Stimulated activated CD4-positive, alpha-beta T cell treated with anti-CD3 and anti-CD28 coated beads, Interleukin-1b, Interleukin-23, amount 100 ng/mL, for 24 hours (primary cell): ENCODE results near the gene CCDC136.
A peak's percentile ranks its signal among the peaks of the same experiment; 100 is the strongest.

Experiments
- DNase-seq, 4 experiments: peaks; one replicate each; pipeline ENCODE4 v3.0.0-alpha.2; 2020; ENCODE audit warnings: low read depth in 4 of 4, low spot score in 1 of 4

CCDC136 gene

DNA sequence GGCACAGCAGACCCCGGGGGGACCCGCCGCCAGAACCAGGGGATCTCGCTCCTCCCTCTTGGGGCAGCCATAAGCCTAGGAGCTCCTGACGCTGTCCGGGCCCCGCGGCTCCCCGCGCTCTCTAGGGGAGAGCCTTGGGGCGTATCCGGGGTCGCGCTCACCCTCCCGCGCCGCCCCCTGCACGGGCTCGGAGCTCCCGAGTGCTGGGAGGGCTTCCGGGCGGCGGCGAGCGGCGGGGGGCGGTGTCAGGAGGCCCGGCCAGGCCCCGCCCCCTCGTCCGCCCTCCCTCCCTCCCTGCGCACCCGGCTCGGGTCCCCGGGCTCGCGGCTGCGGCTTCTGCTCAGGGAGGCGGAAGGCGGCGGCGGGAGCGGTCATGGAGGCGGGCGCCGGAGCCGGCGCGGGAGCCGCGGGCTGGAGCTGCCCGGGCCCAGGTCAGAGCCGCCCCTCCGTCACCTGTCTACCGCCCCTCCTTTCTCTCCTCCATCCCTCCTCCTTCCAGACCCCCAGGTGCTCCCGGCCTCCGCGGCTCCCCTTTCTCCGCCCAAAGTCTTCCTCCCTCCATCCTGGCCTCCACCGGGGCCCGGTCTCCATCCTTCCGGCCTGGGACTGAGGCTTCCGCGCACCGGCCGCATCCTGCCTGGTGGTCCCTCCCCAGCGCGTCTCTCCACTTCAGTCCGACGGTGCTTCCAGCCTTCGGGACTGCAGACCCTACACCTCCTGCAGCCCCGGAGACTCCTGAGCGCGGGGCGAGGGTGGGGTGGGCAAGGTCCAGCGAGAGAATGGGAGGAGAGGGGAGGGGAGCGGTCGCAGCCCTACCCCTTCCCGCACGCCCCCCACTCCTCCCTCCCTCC lies at the start of gene CCDC136:
Gene CCDC136 (plus strand): TSS at position 848 of the 851 bp plus-strand sequence. CDS start 444 bp downstream, outside the sequence.
- DNase-seq: peak; percentile 55 to 77 (median 60)

DNA sequence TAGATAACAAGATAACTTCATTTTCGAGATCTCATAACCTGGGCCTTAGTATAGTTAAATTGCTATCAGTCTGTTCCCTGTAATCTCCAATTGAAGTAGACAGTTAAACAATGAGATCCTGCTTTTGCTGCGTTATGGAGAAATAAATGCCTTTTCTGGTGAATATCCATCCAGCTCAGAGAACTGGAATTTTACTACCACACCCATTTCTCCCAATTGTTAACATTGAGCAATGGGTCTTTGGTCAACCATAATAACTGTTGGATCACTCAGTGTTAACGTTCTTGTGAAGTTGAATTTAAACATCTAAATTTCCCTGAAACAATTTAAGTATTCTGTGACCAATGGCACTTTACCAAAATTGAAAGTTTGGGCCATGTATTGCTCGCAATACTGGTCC lies 49.6 kb upstream of the CCDC136 start:
- no peak for DNase-seq

DNA sequence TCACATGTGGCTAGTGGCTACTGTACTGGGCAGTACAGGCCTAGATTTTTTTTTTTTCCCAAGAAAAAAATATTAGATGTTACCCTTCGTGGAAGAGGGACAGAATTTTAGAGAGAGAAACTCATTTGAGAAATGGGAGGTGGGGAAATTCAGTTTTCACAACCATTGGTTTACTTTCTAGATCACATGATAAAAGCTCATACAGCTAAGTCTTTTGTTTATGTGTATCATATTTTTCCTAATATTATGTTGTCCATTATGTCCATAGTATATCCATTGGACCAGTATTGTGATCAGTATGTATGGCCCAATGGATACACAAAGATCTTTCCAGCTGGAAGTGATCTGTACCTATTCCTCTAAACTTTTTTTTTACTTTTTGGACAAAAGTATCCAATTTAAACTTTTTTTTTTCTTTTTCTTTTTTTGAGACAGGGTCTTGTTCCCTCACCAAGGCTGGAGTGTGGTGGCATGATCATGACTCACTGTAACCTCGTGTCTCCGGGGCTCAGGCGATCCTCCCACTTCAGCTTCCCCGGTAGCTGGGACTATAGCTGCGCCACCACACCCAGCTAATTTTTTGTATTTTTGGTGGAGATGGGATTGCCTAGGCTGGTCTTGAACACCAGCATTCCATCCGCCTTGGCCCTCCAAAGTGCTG lies 48.5 kb upstream of the CCDC136 start:
- no peak for DNase-seq

DNA sequence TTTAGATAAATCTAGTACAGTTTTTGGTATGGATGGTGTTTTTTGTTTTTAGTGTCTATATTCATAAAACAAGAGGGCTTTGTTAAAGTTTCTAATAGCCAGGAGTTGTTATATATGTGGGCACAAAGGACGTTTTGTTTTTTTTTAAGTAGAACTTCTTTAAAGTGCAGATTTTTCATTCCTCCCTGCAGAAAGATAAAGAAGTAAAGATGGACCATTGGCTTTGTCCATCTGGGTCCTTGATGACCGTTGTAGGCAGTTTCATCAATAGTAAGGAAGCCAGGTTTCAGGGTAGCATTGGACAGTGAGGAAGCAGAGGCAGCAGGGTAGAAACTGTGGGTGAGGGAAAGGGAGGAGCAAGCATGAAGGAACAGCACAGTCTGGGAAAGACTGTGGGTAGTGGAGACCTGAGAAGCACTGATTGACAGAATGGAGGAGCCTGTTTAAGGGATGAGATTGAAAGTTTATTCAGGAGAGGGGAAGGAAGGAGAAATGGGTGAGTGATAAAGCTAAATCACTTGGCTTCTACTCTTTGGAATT lies 47.3 kb upstream of the CCDC136 start:
- DNase-seq: no peak

DNA sequence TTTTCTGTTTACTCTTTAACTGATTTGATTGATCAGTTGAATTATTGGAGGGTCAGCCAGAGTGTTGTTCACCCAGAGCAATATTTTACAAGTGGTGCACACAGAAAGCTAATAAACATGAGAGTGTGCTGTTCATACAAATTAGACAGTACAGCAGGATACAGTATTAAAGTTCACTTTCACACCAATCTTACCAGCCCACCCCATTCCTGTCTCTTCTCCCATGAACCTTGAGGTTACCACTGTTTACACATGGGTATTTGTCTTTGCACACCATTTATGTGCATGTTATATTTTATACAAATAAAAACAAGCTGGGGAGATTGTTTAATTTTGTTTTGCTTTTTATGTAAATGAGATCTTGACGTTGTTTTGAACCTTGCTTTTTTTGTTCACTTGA lies 46.1 kb upstream of the CCDC136 start:
- no peak for DNase-seq

DNA sequence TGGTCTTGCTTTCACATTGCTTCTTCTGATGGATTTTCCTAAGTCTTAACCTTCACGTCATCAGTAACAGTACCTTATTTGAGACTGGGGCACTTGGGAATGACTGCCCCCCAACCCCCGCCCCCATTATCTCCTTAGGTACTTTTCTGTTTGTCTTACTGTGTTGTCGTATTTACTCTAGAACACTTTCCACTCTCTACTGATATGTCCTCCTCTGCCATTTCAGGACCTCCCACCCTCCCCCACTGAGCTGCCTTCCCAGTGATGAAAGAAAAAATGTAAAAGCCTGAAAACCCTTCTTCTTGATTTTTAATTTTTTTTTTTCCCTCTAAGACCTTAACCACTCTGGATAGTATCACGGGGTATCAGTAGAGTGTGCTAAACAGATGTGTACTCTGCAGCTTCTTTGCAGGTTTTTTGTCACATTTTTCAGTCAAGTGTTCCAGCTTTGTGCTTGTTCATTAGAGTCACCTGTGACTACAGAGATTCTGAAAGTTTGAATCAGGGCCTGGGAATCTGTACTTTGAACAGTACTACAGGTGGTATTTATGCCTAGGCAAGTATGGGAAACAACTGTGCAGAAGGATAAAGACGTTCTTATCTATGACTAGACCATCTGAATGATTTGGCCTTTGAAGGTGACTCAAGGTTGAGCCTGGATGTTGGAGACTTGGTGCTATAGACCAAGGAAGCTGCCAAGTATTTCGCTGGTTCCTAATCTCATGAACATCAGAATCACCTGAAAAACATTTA lies 44.3 kb upstream of the CCDC136 start:
- DNase-seq: no peak

DNA sequence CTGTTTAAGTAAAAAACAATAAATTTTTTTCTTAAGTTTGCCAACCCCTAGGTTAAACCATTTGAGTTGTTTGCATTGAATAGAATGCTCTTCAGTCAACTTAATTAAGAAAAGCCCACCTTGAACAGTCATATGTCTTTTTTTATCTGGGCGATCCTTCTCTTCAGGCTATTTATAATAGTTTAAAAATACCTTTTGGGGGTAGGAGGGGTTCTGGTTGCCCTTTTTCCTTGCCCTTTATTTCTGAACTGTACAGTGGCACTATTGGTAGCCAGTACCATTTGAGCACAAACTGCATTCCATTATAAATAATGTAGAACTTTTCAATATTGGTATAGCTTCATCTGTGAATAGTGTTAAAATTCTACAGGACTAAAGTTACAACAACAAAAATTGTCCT lies 39.5 kb upstream of the CCDC136 start:
- DNase-seq: no peak

DNA sequence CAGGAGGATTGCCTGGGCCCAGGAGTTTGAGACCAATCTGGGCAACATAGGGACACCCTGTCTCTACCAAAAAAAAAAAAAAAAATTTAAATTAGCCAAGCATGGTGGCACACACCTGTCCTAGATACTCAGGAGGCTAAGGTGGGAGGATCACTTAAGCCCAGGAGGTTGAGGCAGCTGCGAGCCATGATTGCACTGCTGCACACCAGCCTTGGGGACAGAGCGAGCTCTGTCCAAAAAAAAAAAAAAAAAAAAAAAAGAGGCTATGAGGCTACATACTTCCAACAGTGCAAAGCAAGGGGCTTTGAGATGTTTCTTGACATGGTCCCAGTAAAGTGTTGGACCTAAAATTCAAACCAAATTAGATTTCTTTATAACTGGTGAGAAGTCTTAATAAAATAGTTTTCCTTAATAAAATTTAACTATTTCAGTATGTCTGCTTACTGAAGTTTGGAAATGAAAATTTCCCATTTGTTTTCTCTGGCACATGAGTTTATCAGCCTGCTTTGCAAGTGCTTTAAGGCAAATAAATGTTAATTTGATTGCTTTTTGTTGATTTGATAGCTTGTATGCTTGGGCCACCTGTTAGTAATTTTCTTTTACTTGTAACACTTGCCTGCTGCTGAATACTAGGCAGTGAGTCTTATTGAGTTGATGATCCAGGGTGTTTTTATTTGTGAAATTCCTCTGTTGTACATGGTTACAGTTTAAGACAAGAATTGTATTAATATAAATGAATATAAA lies 36.5 kb upstream of the CCDC136 start:
- DNase-seq: no peak

DNA sequence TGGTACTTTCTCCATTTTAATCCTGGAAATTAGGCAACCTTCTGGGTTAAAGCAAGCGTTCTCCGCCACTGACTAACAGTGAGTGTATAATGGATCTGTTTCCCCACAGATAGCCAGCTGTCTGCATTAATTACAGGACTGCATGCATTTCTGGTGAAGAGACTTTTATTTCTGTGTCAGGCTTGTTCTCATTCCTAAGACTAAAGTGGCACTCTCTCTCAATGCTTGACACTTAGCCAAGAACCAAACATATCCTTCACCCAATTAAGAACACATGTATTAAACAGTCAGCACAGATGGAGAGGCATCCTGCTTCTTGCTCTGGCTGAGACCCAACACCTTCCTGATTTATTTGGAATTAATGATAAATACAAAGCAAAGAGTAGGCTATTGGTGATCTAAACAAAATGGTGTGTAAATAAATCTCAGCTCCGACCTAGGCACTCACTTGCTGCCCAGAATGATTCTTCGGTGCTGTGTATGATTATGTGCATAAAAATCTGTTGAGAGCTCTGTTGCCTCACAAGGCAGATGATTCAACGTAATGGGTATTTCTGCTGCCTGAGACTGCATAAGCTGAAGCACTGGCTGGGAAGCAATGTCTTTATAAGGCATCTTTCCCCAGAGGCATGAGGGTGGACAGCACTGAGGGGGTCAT lies 35.8 kb upstream of the CCDC136 start:
- no peak for DNase-seq

DNA sequence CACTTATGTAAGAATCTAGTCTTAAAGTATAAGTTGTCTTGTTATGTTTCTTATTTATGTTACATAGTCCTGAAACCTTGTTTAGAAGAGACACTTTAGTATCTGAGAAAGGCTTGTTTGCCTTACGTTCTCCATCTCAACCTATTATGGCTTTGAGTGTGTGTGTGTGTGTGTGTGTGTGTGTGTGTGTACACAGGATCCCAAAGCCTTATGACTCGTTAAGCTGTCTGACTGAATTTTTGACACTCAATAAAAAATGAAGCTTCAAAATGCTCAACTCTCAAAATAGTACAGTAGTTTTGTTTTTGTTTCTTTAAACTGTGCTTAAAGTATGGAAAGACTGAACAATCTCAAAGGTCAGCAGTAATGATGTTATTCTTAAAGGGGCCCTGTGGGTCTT lies 34.6 kb upstream of the CCDC136 start:
- DNase-seq: no peak

DNA sequence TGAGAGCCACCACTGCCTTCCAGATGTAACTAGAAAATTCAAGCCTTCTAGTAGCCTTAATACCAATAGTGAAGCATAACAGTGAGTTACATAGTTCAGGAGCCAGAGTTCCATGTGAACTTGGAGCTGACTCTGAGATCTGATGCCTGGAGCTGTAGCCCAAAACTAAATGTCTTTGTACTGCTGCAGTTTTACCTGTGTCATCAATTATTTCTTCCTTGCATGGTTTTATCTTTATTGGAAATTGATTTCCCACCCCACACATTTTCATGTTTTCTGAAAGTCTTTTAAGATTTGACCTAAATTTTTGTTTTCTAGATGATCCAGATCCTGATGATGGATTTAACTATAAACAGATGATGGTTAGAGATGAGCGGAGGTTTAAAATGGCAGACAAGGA lies 33.2 kb upstream of the CCDC136 start:
- DNase-seq: no peak

DNA sequence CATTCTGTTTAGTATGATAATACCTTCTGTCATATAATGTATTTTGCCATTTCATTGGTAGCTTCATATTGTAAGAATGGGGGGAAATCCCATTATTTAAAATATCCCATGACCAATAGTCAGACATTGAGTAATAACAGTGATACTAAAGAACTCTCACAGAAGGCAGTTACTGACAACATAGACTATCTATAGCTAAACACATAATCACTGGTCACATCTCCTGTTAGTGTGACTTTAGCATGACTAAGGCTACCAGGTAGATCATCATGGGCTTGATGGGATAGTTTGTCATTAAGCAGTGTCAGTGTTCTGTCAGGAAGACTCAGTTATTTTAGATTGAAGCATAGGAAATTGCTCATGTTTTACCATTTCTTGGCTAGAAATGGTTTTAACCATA lies 32.5 kb upstream of the CCDC136 start:
- no peak for DNase-seq

DNA sequence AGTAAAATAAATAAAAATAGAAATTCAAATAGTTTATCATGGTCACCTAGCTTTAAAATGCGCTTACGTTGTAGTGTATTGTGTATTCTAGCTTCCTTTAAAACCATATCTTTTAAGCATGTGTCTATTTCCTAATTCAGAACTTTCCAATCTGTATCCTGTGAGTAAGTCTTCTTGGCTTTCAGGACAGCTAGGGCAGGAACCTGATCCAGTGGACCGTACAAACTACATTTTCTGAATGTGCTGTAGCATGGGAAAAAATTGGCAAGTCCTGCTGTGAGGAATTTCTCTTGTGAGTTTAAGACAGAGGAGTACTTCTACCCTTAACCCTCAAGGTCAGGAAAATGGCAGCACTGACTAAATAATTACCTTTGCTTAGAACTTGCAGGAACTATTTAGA lies 28.2 kb upstream of the CCDC136 start:
- DNase-seq: no peak

DNA sequence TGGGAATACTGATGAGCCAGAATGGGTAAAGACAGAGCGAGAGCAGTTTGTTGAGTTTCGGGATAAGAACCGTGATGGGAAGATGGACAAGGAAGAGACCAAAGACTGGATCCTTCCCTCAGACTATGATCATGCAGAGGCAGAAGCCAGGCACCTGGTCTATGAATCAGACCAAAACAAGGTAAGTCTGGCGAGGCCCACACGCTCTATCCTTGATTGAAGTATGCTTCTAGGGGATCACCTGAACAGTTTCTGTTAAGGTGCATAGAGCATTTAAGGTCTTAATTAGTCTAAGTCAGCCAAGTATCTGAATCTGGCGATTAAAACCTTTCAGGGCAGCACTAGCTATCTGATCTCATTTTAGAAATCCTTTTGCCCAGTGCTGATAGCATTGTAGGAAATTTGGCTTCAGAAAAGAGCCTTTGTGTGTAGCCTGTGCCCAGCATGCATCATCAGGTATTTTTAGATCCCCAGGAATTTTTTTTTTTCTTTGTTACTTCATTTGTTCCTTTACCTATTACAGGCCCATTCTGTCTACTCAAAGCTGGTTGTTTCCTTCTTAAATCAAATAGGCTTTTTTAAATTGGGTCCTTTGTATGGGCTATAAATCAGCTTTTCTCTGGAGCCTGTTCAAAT lies 24.2 kb upstream of the CCDC136 start:
- DNase-seq: no peak

DNA sequence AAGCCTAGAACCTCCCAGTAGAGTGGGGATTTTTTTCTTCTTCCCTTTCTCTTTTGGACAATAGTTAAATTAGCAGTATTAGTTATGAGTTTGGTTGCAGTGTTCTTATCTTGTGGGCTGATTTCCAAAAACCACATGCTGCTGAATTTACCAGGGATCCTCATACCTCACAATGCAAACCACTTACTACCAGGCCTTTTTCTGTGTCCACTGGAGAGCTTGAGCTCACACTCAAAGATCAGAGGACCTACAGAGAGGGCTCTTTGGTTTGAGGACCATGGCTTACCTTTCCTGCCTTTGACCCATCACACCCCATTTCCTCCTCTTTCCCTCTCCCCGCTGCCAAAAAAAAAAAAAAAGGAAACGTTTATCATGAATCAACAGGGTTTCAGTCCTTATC lies 21.5 kb upstream of the CCDC136 start:
- no peak for DNase-seq

DNA sequence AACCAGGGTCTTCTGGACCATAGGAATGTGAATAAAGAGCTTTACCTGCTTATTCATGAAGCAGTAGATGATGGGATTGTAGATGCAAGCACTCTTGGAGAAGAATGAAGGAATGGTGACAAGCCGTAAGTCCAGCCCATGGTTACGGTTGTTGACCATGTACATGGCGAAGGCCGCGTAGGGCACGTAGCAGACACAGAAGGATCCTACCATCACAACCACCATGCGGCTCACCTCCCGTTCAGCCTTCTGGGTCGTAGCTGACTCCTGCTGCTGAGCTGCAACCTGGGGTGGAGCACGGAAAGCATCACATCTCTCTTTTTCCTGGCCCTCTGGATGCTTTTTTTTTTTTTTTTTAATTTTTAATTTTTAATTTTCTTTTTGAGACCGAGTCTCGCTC lies 18.2 kb upstream of the CCDC136 start:
- DNase-seq: no peak

DNA sequence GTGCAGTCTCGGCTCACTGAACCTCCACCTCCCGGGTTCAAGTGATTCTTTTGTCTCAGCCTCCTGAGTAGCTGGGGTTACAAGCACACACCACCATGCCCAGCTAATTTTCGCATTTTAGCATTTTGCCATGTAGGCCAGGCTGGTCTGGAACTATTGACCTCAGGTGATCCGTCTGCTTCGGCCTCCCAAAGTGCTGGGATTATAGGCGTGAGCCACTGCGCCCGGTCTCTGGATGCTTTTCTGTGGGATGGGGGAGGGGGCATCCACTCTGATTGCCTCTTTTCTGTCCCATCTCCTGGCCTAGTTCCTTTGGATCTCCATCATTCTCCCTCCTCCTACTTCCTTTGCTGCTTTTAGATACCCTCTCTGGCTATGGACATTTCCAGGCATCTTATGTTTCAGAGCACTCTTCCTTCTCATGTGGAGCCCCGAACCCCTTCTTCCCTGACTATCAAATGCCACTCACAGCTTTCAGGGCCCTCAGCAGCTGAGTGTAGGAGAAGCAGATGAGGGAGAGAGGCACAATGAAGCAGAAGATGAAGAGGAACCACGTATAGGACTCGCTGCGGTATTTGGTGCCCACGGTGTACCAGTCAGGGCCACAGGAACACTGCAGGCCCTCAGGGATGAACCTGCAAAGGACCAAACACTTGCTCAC lies 17.6 kb upstream of the CCDC136 start:
- DNase-seq: no peak

DNA sequence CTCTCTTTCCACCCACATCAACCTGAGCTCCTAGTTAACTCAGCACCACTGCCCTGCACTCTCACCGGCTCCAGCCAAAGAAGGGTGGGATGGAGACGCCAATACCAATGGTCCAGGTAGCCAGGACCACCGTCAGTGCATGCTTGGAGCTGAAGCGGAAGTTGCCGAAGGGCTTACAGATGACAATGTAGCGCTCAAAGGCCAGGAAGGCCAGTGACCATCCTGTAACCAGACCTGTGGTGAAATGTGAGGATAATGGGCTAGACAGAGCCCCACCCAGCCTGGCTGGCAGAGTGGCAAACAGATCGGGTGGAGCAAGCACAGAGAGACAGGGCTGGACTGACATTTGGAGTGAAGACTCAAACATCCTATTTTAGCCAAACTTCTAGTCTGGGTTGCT lies 16.8 kb upstream of the CCDC136 start:
- DNase-seq: no peak

DNA sequence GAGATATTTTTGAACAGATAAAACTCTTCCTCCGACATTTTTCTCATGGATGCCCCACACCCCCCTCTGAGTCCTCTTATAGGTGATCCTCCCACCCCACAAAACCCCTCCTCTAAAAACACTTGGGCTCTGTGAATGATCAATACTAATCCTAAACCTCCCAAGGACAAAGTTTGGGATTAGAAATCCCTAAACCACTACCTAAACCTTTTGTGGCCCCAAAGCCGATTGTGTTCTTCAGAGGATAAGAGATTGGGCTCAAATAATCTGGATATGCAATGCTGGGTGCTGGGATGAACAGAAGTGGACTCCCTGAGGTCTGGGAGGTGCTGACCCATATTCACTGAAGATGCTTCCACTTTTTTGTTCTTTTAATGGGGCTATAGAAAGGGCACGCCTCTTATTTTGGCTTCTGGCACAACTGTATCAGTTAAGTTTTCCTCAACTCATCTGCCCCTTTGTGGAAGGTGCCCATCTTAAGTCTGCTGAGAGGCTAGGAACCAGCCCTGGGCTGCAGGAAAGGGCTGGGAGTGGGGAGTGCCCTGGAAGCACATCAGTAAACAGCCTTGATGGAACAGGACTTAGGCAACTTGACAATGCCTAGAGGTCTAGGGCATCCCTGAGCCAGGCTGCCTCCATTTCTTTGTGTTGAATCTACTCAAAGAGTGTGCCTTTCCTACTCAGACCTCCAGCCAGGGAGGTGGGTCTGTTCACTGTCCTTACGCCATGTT lies 15.9 kb upstream of the CCDC136 start, which contains the start of gene OPN1SW:
Gene OPN1SW (minus strand): TSS at position 51 of the 731 bp plus-strand sequence. CDS start 13 bp downstream, at position 38.
- no peak for DNase-seq
